Cerebellar cortex (tissue), 1 donor: ENCODE measurements around the gene MRM2.
A peak's percentile ranks its signal among the peaks of the same experiment; 100 is the strongest.

Experiments used
- DNase-seq: peaks from one replicate; pipeline ENCODE4 v3.0.0-alpha.2; 2015; ENCODE audit warnings: low spot score

Gene MRM2

GRCh38 chr7:2266911-2267310 is 24.9 kb upstream of the MRM2 start:
- DNase-seq: no peak

- no peak for DNase-seq
Measured at GRCh38 chr7:2264158-2264557, 22.2 kb upstream of the MRM2 start.

GRCh38 chr7:2263176-2263575 is 21.2 kb upstream of the MRM2 start:
- no peak for DNase-seq

DNA sequence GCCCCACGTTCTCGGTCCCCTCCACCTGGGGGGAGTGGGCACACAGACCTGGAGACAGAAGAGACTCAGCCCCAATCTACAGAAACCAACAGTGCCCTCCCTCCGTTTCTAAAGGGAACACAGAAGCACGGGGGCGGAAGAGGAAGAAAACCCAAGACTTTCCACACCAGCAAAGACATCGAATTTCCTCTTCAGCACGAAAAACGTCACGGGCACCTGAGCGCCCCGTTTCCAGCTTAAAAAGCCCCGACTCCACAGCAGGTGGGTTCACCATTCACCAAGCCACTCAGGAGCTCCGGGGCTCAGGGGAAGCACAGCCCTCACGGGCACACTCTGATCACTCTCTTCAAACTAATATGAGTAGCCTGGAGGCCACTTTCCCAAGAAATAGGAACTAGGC is 19.6 kb upstream of the MRM2 start:
- DNase-seq: no peak

GRCh38 chr7:2260820-2261219 is 18.8 kb upstream of the MRM2 start:
- DNase-seq: peak; percentile 46

GRCh38 chr7:2259480-2259879 is 17.5 kb upstream of the MRM2 start:
- no peak for DNase-seq

GRCh38 chr7:2258661-2259365 is 16.8 kb upstream of the MRM2 start:
- no peak for DNase-seq

GRCh38 chr7:2257651-2258050 is 15.6 kb upstream of the MRM2 start:
- DNase-seq: no peak

DNA sequence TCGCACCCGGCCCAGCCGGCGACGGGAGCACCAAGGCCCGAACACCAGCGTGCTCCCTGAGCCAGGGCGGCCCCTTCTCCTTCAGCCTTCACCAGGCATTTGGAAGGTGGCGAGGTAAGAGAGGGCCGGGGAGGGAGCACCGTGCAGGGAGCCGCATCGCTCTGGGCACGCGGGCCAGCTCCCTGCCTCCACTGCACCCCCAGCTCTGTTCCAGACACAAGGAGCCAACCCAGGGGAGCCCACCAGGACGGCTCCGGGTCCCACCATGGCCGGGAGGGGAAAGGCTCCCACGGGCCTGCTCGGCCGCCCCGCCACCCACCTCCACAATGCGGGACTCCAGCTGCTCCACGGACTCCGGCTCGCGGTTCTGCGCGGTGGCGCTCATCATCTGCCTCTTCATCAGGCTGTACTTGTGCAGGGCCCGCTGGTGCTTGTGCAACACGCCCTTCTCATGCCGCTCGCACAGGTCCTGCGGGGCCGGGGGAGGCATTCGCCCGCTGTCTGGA is 15.1 kb upstream of the MRM2 start:
- DNase-seq: no peak

DNA sequence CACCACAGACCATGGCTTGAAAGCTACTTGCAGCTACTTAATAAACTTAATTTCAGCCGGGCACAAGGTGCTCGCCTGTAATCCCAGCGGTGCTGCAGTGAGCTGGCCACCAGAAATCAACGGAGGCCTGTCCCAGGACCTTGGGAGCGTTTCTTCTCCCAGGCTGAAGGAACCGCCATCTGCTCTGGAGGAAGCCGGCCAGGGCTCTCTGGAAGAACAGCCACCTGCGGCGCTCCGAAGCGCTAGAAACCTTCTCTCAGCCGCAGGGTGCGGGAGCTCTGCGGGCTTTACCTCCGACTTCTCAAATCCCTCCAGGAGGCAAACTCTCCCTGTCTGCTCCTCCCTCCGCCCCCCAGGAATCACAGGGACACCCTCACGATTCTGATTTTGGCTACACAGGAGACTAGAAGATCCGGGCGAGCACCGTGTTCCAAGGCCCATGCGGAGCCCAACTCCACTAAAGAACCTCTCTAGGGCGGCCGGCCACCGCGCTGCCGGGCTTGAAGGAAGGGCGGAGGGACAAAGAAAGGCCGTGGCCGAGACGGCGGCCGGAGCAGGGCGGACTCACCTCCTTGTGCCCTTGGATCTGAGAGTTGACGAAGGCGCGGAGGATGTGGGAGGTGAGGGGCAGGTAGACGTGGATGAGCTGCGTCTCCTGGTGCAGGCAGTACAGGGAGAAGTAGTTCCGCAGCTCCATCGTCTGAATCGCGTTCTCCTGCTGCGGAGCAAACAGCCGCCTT is 14.5 kb upstream of the MRM2 start:
- peak; percentile 57 for DNase-seq

- no peak for DNase-seq
Measured at GRCh38 chr7:2255145-2256139, 13.4 kb upstream of the MRM2 start.

DNA sequence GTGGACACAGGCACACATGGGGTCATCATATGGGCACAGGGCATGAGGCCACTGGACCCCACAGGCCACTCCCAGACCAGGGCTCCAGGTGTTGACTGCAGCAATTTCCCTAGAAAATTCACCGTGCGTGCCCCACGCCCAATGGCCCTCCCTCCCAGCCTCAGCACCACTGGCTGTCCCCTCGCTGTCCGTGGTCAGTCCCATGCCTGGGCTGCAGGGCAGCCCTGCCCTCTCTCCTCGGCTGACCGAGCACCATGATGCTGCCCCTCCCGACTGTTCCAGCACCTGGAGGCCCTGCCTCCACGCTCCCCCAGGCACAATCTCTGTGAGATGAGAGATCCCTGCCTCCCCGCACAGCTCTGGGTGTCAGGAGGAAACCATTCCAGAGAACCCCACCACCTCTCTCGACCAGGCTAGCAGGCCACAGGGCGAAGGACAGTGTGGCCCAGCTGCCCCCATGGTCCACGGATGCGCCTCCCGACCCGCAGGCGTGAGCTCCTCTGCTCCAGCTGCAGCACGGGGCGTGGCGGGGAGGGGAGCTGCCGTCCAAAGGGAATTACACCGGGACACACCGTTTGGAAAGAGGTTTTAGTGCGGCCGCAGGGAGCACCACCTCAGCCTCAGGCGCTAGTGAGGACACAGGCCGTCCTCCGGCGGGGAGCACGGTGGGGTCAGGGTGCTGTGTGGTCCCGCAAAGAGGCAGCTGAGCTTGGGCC is 12.6 kb upstream of the MRM2 start:
- DNase-seq: no peak

- DNase-seq: no peak
Measured at GRCh38 chr7:2253525-2254244, 11.7 kb upstream of the MRM2 start.

GRCh38 chr7:2253021-2253420 is 11.0 kb upstream of the MRM2 start:
- DNase-seq: no peak

DNA sequence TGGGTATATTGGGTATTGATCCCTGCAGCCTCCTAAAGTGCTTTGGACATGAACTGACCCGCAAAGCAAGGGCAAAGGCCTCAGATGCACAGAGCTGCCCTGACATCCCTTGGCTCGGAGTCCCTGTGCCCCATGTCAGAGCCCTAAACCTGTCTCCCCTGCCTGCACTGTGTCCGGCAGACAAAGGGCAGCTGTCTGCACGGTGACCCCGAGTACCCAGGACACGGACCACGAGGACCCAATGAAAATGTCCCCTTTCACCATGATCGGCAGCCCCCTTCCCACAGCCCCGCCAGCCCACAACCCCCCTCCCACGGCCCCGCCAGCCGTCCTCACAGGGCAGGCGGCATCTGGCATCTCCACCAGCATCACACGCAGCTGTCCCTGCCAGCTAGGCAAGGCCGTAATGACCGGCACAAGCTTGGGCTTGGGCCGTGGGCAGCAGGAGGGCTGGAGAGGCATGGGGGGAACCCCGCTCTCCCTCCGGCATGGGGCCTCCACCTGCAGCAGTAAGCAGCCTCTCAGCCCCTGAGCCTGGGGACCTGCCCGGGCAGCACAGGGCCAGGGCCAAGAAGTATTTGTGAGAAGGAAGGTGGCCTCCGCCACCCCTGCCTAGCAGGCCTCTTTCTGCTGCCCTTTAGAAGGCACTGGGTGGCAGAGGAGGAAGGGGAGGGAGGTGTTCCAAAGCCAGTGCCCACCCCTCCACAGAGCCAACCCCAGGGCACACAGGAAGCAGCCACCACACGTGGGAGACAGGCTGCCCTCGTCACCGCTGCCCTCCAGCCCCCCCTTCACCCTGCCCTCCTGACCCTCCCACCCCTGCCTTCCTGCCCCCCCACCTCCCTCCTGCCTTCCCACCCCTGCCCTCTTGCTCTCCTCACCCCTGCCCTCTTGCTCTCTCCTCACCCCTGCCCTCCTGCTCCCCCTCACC is 10.1 kb upstream of the MRM2 start:
- DNase-seq: no peak

GRCh38 chr7:2251381-2251780 is 9.4 kb upstream of the MRM2 start:
- DNase-seq: no peak

DNA sequence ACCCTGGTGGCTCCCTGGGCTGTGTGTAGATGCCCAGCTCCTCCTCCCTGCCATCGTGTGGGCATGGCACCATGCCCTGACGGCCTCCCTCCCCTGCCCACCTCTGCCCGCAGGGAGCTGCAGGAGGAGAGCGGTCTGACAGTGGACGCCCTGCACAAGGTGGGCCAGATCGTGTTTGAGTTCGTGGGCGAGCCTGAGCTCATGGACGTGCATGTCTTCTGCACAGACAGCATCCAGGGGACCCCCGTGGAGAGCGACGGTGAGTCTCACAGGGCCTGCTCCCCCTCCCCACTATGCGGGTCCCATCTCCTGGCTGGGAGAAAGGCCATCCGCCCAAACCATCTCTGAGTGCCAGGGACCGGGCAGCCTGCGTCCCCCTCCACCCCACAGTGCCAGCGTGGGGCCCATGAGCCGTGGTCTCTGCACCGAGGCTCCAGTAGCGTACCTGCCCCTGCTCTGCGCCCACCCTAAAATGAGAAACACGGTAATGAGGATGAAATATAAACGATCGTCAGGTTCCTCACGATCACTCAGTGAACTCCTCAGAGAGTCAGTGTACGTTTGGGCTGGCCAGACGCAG is 7.8 kb upstream of the MRM2 start:
- no peak for DNase-seq

GRCh38 chr7:2248984-2249694 is 7.1 kb upstream of the MRM2 start:
- peak; percentile 50 for DNase-seq
